Stimulated activated CD8-positive, alpha-beta memory T cell treated with anti-CD3 and anti-CD28 coated beads, Interleukin-12 subunit alpha, Interleukin-12 subunit beta, amount 100 ng/mL, for 1 hour (primary cell): ENCODE measurements around the gene MMUT.
A peak's percentile ranks its signal among the peaks of the same experiment; 100 is the strongest.
"Not testable (repeated sequence)": the region's sequence is repeated elsewhere in the genome, so short reads cannot be mapped to it uniquely, and the experiment has no call there.

Experiments
- DNase-seq: peaks from one replicate; pipeline ENCODE4 v3.0.0-alpha.2; 2020; ENCODE audit warnings: low read depth

The MMUT gene

GRCh38 chr6:49462927-49463611 lies at the start of gene MMUT, which contains the start of gene CENPQ:
Gene MMUT (minus strand): TSS chr6:49463253. CDS start chr6:49459466, 3,787 bp downstream.
Gene CENPQ (plus strand): TSS chr6:49463370. CDS start chr6:49470177, 6,807 bp downstream.
- DNase-seq = peak; percentile 84

- DNase-seq = no peak
These were observed 46.3 kb upstream of the MMUT start for GRCh38 chr6:49509342-49509741.

GRCh38 chr6:49506569-49507111 lies 43.6 kb upstream of the MMUT start:
- DNase-seq = no peak

- DNase-seq = no peak
These were observed 41.6 kb upstream of the MMUT start for GRCh38 chr6:49504666-49505065.

- DNase-seq = no peak
These were observed 36.6 kb upstream of the MMUT start, which contains the start of gene GLYATL3 for GRCh38 chr6:49499623-49500022. Gene GLYATL3 (plus strand): TSS chr6:49499923. CDS start chr6:49511991, 12,068 bp downstream.

- no peak for DNase-seq
These were observed 36.1 kb upstream of the MMUT start for GRCh38 chr6:49499126-49499525.

- DNase-seq = no peak
These were observed 34.3 kb upstream of the MMUT start for GRCh38 chr6:49497304-49497703.

GRCh38 chr6:49490633-49491032 lies 27.6 kb upstream of the MMUT start:
- DNase-seq = no peak

- not testable (repeated sequence) for DNase-seq
These were observed 20.3 kb upstream of the MMUT start for GRCh38 chr6:49483380-49483779.

- not testable (repeated sequence) for DNase-seq
These were observed 18.8 kb upstream of the MMUT start for GRCh38 chr6:49481846-49482245.

GRCh38 chr6:49479308-49479970 lies 16.4 kb upstream of the MMUT start:
- no peak for DNase-seq

GRCh38 chr6:49476564-49476963 lies 13.5 kb upstream of the MMUT start:
- not testable (repeated sequence) for DNase-seq

GRCh38 chr6:49468042-49468441 lies 5.0 kb upstream of the MMUT start:
- no peak for DNase-seq

GRCh38 chr6:49464691-49465090 lies 1.6 kb upstream of the MMUT start:
- DNase-seq = no peak

- DNase-seq = no peak
These were observed 537 bp upstream of the MMUT start for GRCh38 chr6:49463612-49463967.

GRCh38 chr6:49462599-49462926 lies 490 bp downstream of the MMUT start:
- no peak for DNase-seq

GRCh38 chr6:49462071-49462470 lies 982 bp downstream of the MMUT start:
- DNase-seq = no peak

- no peak for DNase-seq
These were observed 5.3 kb downstream of the MMUT start for GRCh38 chr6:49457771-49458170.

GRCh38 chr6:49454787-49455709 lies 8.0 kb downstream of the MMUT start:
- DNase-seq = no peak

GRCh38 chr6:49453221-49453620 lies 9.8 kb downstream of the MMUT start:
- no peak for DNase-seq

GRCh38 chr6:49430866-49431265 lies 32.2 kb downstream of the MMUT start:
- no peak for DNase-seq

- DNase-seq = no peak
These were observed 32.9 kb downstream of the MMUT start for GRCh38 chr6:49430187-49430586.
